ENCODE measurements around the gene TMEM138. TPM values are rescaled to one million over a fixed set of nuclear protein-coding genes. Genes with fewer than 3 reads are reported as not detected.
A peak's percentile ranks its signal among the peaks of the same experiment; 100 is the strongest.

The TMEM138 gene
- total and polyA plus RNA-seq, 3 experiments from 2014 or later = 54.3 to 75.1 (median 74.4) TPM

DNA sequence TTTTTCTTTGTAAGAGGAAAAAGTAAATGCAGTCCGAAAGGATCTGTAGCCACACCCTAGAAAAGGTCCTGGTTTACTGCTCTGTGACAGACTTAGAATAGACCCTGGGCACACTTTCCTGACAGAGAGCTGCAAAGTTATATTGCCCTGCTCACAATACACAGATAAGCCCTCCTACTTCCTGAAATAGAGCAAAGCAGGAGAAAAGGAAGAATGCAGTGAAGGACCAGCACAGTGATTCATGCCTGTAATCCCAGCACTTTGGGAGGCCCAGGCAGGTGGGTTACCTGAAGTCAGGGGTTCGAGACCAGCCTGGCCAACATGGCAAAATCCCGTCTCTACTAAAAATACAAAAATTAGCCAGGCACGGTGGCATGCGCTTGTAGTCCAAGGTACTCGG lies 2.7 kb upstream of the TMEM138 start:
- Histone ChIP-seq H3K9me3 (ENCODE audit: low read length) (no peaks in the 10 kb centered on the region), H3K27me3 (ENCODE audit: insufficient read depth, low read length, poor library complexity, severe bottlenecking) (no peaks in the 10 kb centered on the region), H3K27ac (ENCODE audit: low read depth, low read length) (no peak overlapping the region), H3K36me3 (ENCODE audit: insufficient read depth, low read length) (peaks cover 5% of the 10 kb centered on the region), H3K4me1 (ENCODE audit: insufficient read depth, low read length) (peaks cover 29% of the 10 kb centered on the region), H3K4me3 (ENCODE audit: low read length) (no peak overlapping the region)
- CTCF ChIA-PET = interaction anchor here (2.1 to 5.5 kb wide), 2 partner anchors 23 to 26 kb away, joined by 11 to 31 read pairs; no protein-coding TSS in a partner anchor
- Mint-ChIP-seq H3K36me3 (peaks cover 0 to 36% (median 7%) of the 10 kb centered on the region in 3 donors), H3K4me3 (peak overlapping the region in 4 of 7 donors; percentile 33 to 97 (median 66)), H3K27me3 (no peaks in the 10 kb centered on the region), H3K9me3 (no peaks in the 10 kb centered on the region), H3K4me1 (peaks cover 35 to 50% (median 39%) of the 10 kb centered on the region in 3 donors), H3K27ac (peak overlapping the region in 6 of 8 donors; percentile 11 to 82 (median 50))
- POLR2A ChIA-PET = interaction anchor here (3.7 kb wide), 1 partner anchor 70 kb away, joined by 27 read pairs; the partner anchor contains the start of genes CPSF7 and SDHAF2
- DNase-seq = no peak

DNA sequence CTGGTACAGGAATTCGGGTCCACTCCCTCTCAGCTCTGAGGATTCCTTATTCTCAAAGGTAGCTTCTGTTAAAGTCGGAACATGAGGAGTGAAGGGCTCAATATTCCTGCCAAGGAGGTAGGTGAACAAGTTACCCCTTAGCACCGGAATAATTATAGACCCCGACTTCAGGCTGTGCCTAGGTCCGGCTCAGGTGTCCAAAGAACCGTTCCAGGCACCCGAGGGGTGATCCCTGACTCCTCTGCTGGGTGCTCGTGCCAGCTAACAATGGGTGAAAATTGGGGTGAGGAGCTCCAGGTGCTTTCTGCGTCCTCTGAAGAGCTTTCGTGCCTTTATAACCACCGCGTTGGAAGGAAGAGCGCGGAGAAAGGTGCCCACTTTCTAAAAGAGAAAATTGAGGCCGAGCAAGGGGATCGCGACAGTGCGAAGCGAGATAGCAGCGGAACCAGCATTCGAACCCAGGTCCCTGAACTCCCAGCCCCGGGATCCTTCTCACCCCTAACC lies 885 bp upstream of the TMEM138 start:
- Mint-ChIP-seq H3K27ac (peak overlapping the region; percentile 91 to 100 (median 98)), H3K27me3 (no peaks in the 10 kb centered on the region), H3K4me1 (peaks cover 31 to 47% (median 39%) of the 10 kb centered on the region in 3 donors), H3K9me3 (no peaks in the 10 kb centered on the region), H3K4me3 (peak overlapping the region; percentile 95 to 99 (median 96)), H3K36me3 (peaks cover 0 to 41% (median 2%) of the 10 kb centered on the region in 3 donors)
- ChIA-PET POLR2A (interaction anchor here (0.5 to 3.7 kb wide), 7 partner anchors 24 to 1702 kb away, joined by 4 to 42 read pairs (median 8); partner anchors contain the start of genes CPSF7, DDB1, SDHAF2 and TKFC), CTCF (interaction anchor here (1.2 to 5.7 kb wide), 4 partner anchors 24 to 68 kb away, joined by 4 to 78 read pairs (median 22); partner anchors contain the start of genes CPSF7, DDB1, SDHAF2 and TKFC)
- peak overlapping the region; percentile 88 for H3K27ac ChIP-seq (ENCODE audit: low read depth, low read length)
- H3K27me3 ChIP-seq (ENCODE audit: insufficient read depth, low read length, poor library complexity, severe bottlenecking) = no peaks in the 10 kb centered on the region
- H3K4me1 ChIP-seq (ENCODE audit: insufficient read depth, low read length) = peaks cover 29% of the 10 kb centered on the region
- DNase-seq = peak in 1 of 5 donors; percentile 1
- peak overlapping the region; percentile 91 for H3K4me3 ChIP-seq (ENCODE audit: low read length)
- no peaks in the 10 kb centered on the region for H3K9me3 ChIP-seq (ENCODE audit: low read length)
- H3K36me3 ChIP-seq (ENCODE audit: insufficient read depth, low read length) = peaks cover 12% of the 10 kb centered on the region

DNA sequence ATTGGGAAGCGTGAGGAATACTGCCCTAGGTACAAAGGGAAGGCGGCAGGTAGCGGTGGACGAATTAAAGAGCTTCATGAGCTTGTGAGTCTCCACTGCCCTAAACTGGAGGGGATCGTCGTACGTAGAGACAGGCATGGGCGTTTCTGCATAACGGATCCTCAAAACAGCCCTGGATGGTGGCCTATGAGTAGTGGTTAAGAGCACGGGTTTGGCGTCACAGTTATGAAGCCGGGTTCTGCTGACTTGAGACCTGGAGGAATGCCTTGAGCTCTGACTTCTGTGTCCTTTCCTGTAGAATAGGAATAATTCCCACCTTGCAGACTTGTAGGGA lies 335 bp downstream of the TMEM138 start:
- peak in 4 of 5 donors; percentile 5 to 61 (median 26) for DNase-seq
- POLR2A ChIA-PET = interaction anchor here (0.7 to 3.7 kb wide), 7 partner anchors 20 to 605 kb away, joined by 3 to 42 read pairs (median 8); partner anchors contain the start of genes CPSF7, DDB1, SDHAF2 and TKFC
- Histone ChIP-seq H3K4me1 (ENCODE audit: insufficient read depth, low read length) (peaks cover 29% of the 10 kb centered on the region), H3K9me3 (ENCODE audit: low read length) (no peaks in the 10 kb centered on the region), H3K4me3 (ENCODE audit: low read length) (peak overlapping the region; percentile 91), H3K27me3 (ENCODE audit: insufficient read depth, low read length, poor library complexity, severe bottlenecking) (no peaks in the 10 kb centered on the region), H3K27ac (ENCODE audit: low read depth, low read length) (peak overlapping the region; percentile 88), H3K36me3 (ENCODE audit: insufficient read depth, low read length) (peaks cover 21% of the 10 kb centered on the region)
- Mint-ChIP-seq H3K4me1 (peaks cover 29 to 44% (median 38%) of the 10 kb centered on the region in 3 donors), H3K27ac (peak overlapping the region; percentile 91 to 100 (median 98)), H3K36me3 (peaks cover 0 to 49% (median 2%) of the 10 kb centered on the region in 3 donors), H3K9me3 (no peaks in the 10 kb centered on the region), H3K4me3 (peak overlapping the region; percentile 95 to 99 (median 96)), H3K27me3 (no peaks in the 10 kb centered on the region)
- CTCF ChIA-PET = interaction anchor here (1.2 to 5.7 kb wide), 4 partner anchors 23 to 67 kb away, joined by 4 to 78 read pairs (median 22); partner anchors contain the start of genes CPSF7, DDB1, SDHAF2 and TKFC

DNA sequence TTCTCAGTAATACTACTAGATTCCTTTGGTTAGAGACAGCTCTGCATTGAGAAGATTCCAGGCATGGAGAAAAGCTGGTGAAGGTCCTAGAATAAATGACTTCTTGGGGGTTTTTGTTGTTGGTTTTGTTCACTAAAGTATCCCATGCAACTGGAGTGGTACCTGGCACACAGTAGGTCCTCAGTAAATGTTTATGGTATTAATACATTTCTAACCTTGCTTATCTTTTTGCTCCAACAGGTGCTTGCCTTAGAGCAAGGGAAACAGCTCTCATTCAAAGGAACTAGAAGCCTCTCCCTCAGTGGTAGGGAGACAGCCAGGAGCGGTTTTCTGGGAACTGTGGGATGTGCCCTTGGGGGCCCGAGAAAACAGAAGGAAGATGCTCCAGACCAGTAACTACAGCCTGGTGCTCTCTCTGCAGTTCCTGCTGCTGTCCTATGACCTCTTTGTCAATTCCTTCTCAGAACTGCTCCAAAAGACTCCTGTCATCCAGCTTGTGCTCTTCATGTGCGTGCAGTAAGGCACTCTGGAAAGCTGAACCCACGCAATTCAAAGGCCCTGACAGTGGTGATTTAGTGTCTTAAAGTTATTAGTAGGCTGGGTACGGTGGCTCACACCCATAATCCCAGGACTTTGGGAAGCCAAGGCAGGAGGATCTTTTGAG lies 2.0 kb downstream of the TMEM138 start:
- Histone ChIP-seq H3K36me3 (ENCODE audit: insufficient read depth, low read length) (peaks cover 34% of the 10 kb centered on the region), H3K4me3 (ENCODE audit: low read length) (no peak overlapping the region), H3K4me1 (ENCODE audit: insufficient read depth, low read length) (peaks cover 29% of the 10 kb centered on the region), H3K27ac (ENCODE audit: low read depth, low read length) (no peak overlapping the region), H3K9me3 (ENCODE audit: low read length) (no peaks in the 10 kb centered on the region), H3K27me3 (ENCODE audit: insufficient read depth, low read length, poor library complexity, severe bottlenecking) (no peaks in the 10 kb centered on the region)
- H3K4me1 Mint-ChIP-seq = peaks cover 27 to 40% (median 34%) of the 10 kb centered on the region in 3 donors
- ChIA-PET CTCF (interaction anchor here (1.0 to 5.7 kb wide), 4 partner anchors 10 to 29 kb away, joined by 3 to 78 read pairs (median 22); partner anchors contain the start of genes DDB1, TKFC and TMEM216), POLR2A (no interaction called here)
- no peaks in the 10 kb centered on the region for H3K9me3 Mint-ChIP-seq
- peak overlapping the region in 6 of 7 donors; percentile 96 to 99 (median 96) for H3K4me3 Mint-ChIP-seq
- peak overlapping the region in 6 of 8 donors; percentile 54 to 99 (median 94) for H3K27ac Mint-ChIP-seq
- peaks cover 0 to 64% (median 8%) of the 10 kb centered on the region in 3 donors for H3K36me3 Mint-ChIP-seq
- DNase-seq = no peak
- no peaks in the 10 kb centered on the region for H3K27me3 Mint-ChIP-seq

DNA sequence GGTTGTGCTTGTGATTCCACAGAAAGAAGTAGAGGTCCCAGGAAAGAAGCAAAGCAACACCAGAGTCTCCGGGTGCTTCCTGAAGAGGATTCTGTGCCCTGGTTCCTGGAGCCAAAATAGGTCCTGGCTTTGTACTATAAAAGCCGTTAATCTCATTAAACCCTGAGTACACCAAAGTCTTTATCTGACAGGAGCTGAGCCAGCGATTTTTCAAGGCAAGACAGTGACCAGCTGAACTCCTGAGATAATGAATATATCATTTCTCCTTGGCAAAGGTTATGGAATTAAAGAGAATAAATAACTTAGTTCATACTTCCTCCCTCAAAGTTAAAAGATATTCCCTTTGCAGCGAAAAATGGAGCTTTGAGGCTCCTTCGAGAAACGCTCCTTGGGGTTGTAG lies 5.2 kb downstream of the TMEM138 start:
- Histone ChIP-seq H3K27ac (ENCODE audit: low read depth, low read length) (peak overlapping the region; percentile 6), H3K27me3 (ENCODE audit: insufficient read depth, low read length, poor library complexity, severe bottlenecking) (no peaks in the 10 kb centered on the region), H3K9me3 (ENCODE audit: low read length) (no peaks in the 10 kb centered on the region), H3K36me3 (ENCODE audit: insufficient read depth, low read length) (peaks cover 40% of the 10 kb centered on the region), H3K4me1 (ENCODE audit: insufficient read depth, low read length) (peaks cover 14% of the 10 kb centered on the region), H3K4me3 (ENCODE audit: low read length) (no peak overlapping the region)
- Mint-ChIP-seq H3K36me3 (peaks cover 0 to 73% (median 9%) of the 10 kb centered on the region in 3 donors), H3K4me3 (no peak overlapping the region), H3K27ac (no peak overlapping the region), H3K4me1 (peaks cover 14 to 16% (median 15%) of the 10 kb centered on the region in 3 donors), H3K9me3 (no peaks in the 10 kb centered on the region), H3K27me3 (no peaks in the 10 kb centered on the region)
- DNase-seq = no peak
- CTCF ChIA-PET = interaction anchor here (0.7 to 2.5 kb wide), 2 partner anchors 26 to 31 kb away, joined by 3 to 15 read pairs; no protein-coding TSS in a partner anchor
- POLR2A ChIA-PET = no interaction called here

- Histone ChIP-seq H3K9me3 (ENCODE audit: low read length) (no peaks in the 10 kb centered on the region), H3K4me1 (ENCODE audit: insufficient read depth, low read length) (peaks cover 3% of the 10 kb centered on the region), H3K27me3 (ENCODE audit: insufficient read depth, low read length, poor library complexity, severe bottlenecking) (no peaks in the 10 kb centered on the region), H3K4me3 (ENCODE audit: low read length) (no peak overlapping the region), H3K36me3 (ENCODE audit: insufficient read depth, low read length) (peaks cover 40% of the 10 kb centered on the region), H3K27ac (ENCODE audit: low read depth, low read length) (no peak overlapping the region)
- H3K27ac Mint-ChIP-seq = peak overlapping the region in 1 of 8 donors; percentile 55
- CTCF ChIA-PET = interaction anchor here (1.3 to 2.3 kb wide), 2 partner anchors 17 to 32 kb away, joined by 5 to 7 read pairs; no protein-coding TSS in a partner anchor
- H3K36me3 Mint-ChIP-seq = peaks cover 0 to 70% (median 7%) of the 10 kb centered on the region in 3 donors
- no peak for DNase-seq
- no peaks in the 10 kb centered on the region for H3K27me3 Mint-ChIP-seq
- no peaks in the 10 kb centered on the region for H3K9me3 Mint-ChIP-seq
- peaks cover 3 to 4% (median 4%) of the 10 kb centered on the region in 3 donors for H3K4me1 Mint-ChIP-seq
- H3K4me3 Mint-ChIP-seq = no peak overlapping the region
- POLR2A ChIA-PET = no interaction called here
Observed at GRCh38 chr11:61368646-61369045, 6.5 kb downstream of the TMEM138 start.

- peaks cover 0 to 61% (median 7%) of the 10 kb centered on the region in 3 donors for H3K36me3 Mint-ChIP-seq
- H3K27ac Mint-ChIP-seq = no peak overlapping the region
Observed at GRCh38 chr11:61369372-61370348, 7.5 kb downstream of the TMEM138 start.

More at GRCh38 chr11:61369372-61370348, 7.5 kb downstream of the TMEM138 start:
- no peak overlapping the region for H3K4me3 Mint-ChIP-seq
- Histone ChIP-seq H3K4me1 (ENCODE audit: insufficient read depth, low read length) (no peaks in the 10 kb centered on the region), H3K27ac (ENCODE audit: low read depth, low read length) (no peak overlapping the region), H3K4me3 (ENCODE audit: low read length) (no peak overlapping the region), H3K9me3 (ENCODE audit: low read length) (no peaks in the 10 kb centered on the region), H3K36me3 (ENCODE audit: insufficient read depth, low read length) (peaks cover 35% of the 10 kb centered on the region), H3K27me3 (ENCODE audit: insufficient read depth, low read length, poor library complexity, severe bottlenecking) (no peaks in the 10 kb centered on the region)
- ChIA-PET CTCF (interaction anchor here (1.3 to 5.3 kb wide), 3 partner anchors 16 to 33 kb away, joined by 5 to 20 read pairs (median 7); no protein-coding TSS in a partner anchor), POLR2A (no interaction called here)
- H3K9me3 Mint-ChIP-seq = no peaks in the 10 kb centered on the region
- no peaks in the 10 kb centered on the region for H3K27me3 Mint-ChIP-seq
- H3K4me1 Mint-ChIP-seq = no peaks in the 10 kb centered on the region
- DNase-seq = no peak

All from CD8-positive, alpha-beta memory T cell (primary cell).